ENCODE measurements around the gene UBA6.

DNA sequence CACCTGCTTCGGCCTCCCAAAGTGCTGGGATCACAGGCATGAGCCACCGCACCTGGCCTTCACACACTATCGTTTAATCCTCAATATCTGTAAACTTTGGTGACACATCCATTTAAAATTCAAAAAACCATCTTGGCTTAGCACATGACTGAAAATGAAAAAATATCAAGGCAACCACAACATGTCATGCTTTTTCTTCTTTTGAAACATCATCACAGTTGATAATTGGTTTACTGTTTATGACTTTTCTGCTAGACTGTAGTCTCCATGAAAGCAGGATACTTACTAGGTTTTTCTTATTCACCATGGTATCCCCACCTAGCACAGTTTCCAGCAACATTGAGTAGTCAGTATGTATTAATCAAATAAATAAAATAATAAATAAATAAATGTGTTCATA is 42.2 kb upstream of the UBA6 start:
- TF ChIP-seq, protein P1, sequence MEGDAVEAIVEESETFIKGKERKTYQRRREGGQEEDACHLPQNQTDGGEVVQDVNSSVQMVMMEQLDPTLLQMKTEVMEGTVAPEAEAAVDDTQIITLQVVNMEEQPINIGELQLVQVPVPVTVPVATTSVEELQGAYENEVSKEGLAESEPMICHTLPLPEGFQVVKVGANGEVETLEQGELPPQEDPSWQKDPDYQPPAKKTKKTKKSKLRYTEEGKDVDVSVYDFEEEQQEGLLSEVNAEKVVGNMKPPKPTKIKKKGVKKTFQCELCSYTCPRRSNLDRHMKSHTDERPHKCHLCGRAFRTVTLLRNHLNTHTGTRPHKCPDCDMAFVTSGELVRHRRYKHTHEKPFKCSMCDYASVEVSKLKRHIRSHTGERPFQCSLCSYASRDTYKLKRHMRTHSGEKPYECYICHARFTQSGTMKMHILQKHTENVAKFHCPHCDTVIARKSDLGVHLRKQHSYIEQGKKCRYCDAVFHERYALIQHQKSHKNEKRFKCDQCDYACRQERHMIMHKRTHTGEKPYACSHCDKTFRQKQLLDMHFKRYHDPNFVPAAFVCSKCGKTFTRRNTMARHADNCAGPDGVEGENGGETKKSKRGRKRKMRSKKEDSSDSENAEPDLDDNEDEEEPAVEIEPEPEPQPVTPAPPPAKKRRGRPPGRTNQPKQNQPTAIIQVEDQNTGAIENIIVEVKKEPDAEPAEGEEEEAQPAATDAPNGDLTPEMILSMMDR (IDR thresholded peaks at IDR 0.05): no peak
- TF ChIP-seq POLR2A (IDR thresholded peaks at IDR 0.05): no peak

Measured in breast epithelium (tissue), 3 donors.